ENCODE results near the gene C17orf75. TPM values are rescaled to one million over a fixed set of nuclear protein-coding genes. Genes with fewer than 3 reads are reported as not detected.

C17orf75 gene
- total and polyA plus RNA-seq, 2 of the 8 experiments (the other 6 are each of a cell fraction or from before 2014, with no cell fraction given): 15.8 to 42.6 TPM

- H3K56ac ChIP-seq (replicated peaks; ENCODE audit: insufficient read length, low read depth, low read length): no peak overlapping the region
- no peak overlapping the region for H2BK12ac ChIP-seq (ENCODE audit: low read depth, low read length)
- no peak overlapping the region for H2BK15ac ChIP-seq (ENCODE audit: low read length)
- no peak for FAIRE-seq
- H3K27me3 ChIP-seq (replicated peaks in 1 of 4; ENCODE audit: control insufficient read depth in 3 of 4, extremely low read depth in 1 of 4, insufficient read depth in 3 of 4, low read length in 3 of 4): no peaks in the 10 kb centered on the region
- no peak overlapping the region for H3K9ac ChIP-seq (replicated peaks in 1 of 4; ENCODE audit: extremely low read depth in 1 of 4, low read depth in 3 of 4, low read length in 3 of 4)
- WGBS, 2 experiments (ENCODE audit: extremely low coverage in 1 of 2, insufficient coverage in 1 of 2, insufficient read length in 1 of 2, insufficient replicate concordance in 2 of 2, low coverage in 1 of 2, low lambda C conversion rate in 2 of 2, missing lambda C conversion rate in 1 of 2): 86% methylated on average over 1 of the region's 1 CpG; no CpG with 5 or more reads in 1 of the 2 experiments
- no peaks in the 10 kb centered on the region for H3K23me2 ChIP-seq (ENCODE audit: low read depth, low read length)
- no peak overlapping the region for H2BK20ac ChIP-seq (ENCODE audit: low read length)
- no peak for DNase-seq (ENCODE audit: low read depth in 1 of 2, low spot score in 2 of 2)
- no peaks in the 10 kb centered on the region for H3K4me1 ChIP-seq (replicated peaks in 1 of 4; ENCODE audit: control insufficient read depth in 3 of 4, insufficient read depth in 4 of 4, low read length in 3 of 4)
- no peaks in the 10 kb centered on the region for H3K79me1 ChIP-seq (ENCODE audit: low read depth, low read length)
- H3K9me3 ChIP-seq (ENCODE audit: insufficient read depth in 2 of 2, low read depth in 1 of 2, low read length in 1 of 2): no peaks in the 10 kb centered on the region
- H3K4me2 ChIP-seq (ENCODE audit: insufficient read depth in 1 of 2, low read depth in 2 of 2, low read length in 2 of 2): no peak overlapping the region
- ChIA-PET CTCF (ENCODE audit: partially characterized antibody) (interaction anchor here (0.7 to 1.0 kb wide), 2 partner anchors 60 to 227 kb away, joined by 3 read pairs; partner anchors contain the start of gene PSMD11), POLR2A (ENCODE audit: partially characterized antibody) (interaction anchor here (0.6 to 2.7 kb wide), 9 partner anchors 10 to 497 kb away, joined by 3 to 10 read pairs (median 4); partner anchors contain the start of gene PSMD11)
- no peaks in the 10 kb centered on the region for H3K79me2 ChIP-seq (ENCODE audit: control insufficient read depth in 1 of 2, insufficient read depth in 2 of 2, low read length in 2 of 2)
- H4K91ac ChIP-seq (replicated peaks; ENCODE audit: insufficient read length, low read length): no peak overlapping the region
- H3K14ac ChIP-seq (ENCODE audit: insufficient read length): no peak overlapping the region
- no peak overlapping the region for H3K4ac ChIP-seq (replicated peaks; ENCODE audit: insufficient read length, low read depth, low read length)
- H3K36me3 ChIP-seq (ENCODE audit: control insufficient read depth in 2 of 4, insufficient read depth in 4 of 4, low read length in 3 of 4): peaks cover 0 to 33% (median 7%) of the 10 kb centered on the region in 4 experiments; a peak in 6 of 8 replicates
- H4K20me1 ChIP-seq (replicated peaks in 1 of 2; ENCODE audit: control insufficient read depth in 1 of 2, insufficient read depth in 2 of 2, low read length in 2 of 2): no peaks in the 10 kb centered on the region
- no peak overlapping the region for H2AFZ ChIP-seq (ENCODE audit: low read length)
- H2AK5ac ChIP-seq (ENCODE audit: low read depth, low read length): no peak overlapping the region
- no peak overlapping the region for H4K5ac ChIP-seq (ENCODE audit: insufficient read length, low read depth, low read length)
- TF ChIP-seq, protein P1, sequence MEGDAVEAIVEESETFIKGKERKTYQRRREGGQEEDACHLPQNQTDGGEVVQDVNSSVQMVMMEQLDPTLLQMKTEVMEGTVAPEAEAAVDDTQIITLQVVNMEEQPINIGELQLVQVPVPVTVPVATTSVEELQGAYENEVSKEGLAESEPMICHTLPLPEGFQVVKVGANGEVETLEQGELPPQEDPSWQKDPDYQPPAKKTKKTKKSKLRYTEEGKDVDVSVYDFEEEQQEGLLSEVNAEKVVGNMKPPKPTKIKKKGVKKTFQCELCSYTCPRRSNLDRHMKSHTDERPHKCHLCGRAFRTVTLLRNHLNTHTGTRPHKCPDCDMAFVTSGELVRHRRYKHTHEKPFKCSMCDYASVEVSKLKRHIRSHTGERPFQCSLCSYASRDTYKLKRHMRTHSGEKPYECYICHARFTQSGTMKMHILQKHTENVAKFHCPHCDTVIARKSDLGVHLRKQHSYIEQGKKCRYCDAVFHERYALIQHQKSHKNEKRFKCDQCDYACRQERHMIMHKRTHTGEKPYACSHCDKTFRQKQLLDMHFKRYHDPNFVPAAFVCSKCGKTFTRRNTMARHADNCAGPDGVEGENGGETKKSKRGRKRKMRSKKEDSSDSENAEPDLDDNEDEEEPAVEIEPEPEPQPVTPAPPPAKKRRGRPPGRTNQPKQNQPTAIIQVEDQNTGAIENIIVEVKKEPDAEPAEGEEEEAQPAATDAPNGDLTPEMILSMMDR (IDR thresholded peaks at IDR 0.05; ENCODE audit: control extremely low read depth in 1 of 3, insufficient read depth in 1 of 3, low read depth in 1 of 3, low read length in 3 of 3): no peak
- TF ChIP-seq POLR2A (IDR thresholded peaks at IDR 0.05; ENCODE audit: control extremely low read depth in 1 of 2, low read depth in 2 of 2, low read length in 2 of 2): peak in 1 of 2 experiments; percentile 27; a peak in 1 of 3 replicates
- H3K4me3 ChIP-seq (ENCODE audit: extremely low read depth in 1 of 4, insufficient read depth in 2 of 4, low read depth in 3 of 4, low read length in 4 of 4): no peak overlapping the region
- no peak overlapping the region for H3K18ac ChIP-seq (ENCODE audit: extremely low read depth, low read length)
- H3K27ac ChIP-seq (ENCODE audit: low read depth, low read length): no peak overlapping the region
- no peak overlapping the region for H2BK5ac ChIP-seq (ENCODE audit: low read depth, low read length)
- H3K23ac ChIP-seq (ENCODE audit: insufficient read length): no peak overlapping the region
- no peak overlapping the region for H4K8ac ChIP-seq (ENCODE audit: extremely low read depth, insufficient read depth, low read length)
- no peak overlapping the region for H2BK120ac ChIP-seq (replicated peaks; ENCODE audit: low read depth, low read length)
Measured at GRCh38 chr17:32383926-32384434, 42.0 kb upstream of the C17orf75 start.
